Measurements from ENCODE around the gene FRMPD2. TPM values are rescaled to one million over a fixed set of nuclear protein-coding genes. Genes with fewer than 3 reads are reported as not detected.
"Not testable (repeated sequence)": the region's sequence is repeated elsewhere in the genome, so short reads cannot be mapped to it uniquely, and the experiment has no call there.

The FRMPD2 gene
- total RNA-seq, 2 experiments from 2014 or later: not detected

- DNase-seq; CTCF ChIA-PET; ATAC-seq; H3K4me3 Mint-ChIP-seq; H3K36me3 Mint-ChIP-seq; H3K4me1 Mint-ChIP-seq; H3K27me3 Mint-ChIP-seq; H3K9me3 Mint-ChIP-seq (ENCODE audit: low read depth); H3K27ac Mint-ChIP-seq: not testable (repeated sequence)
Observed at GRCh38 chr10:48122618-48123017, 151.9 kb downstream of the FRMPD2 start.

- CTCF ChIA-PET; DNase-seq; ATAC-seq; H3K4me1 Mint-ChIP-seq; H3K9me3 Mint-ChIP-seq (ENCODE audit: low read depth); H3K27me3 Mint-ChIP-seq; H3K4me3 Mint-ChIP-seq; H3K27ac Mint-ChIP-seq; H3K36me3 Mint-ChIP-seq: not testable (repeated sequence)
Observed at GRCh38 chr10:48110277-48110676, 164.2 kb downstream of the FRMPD2 start.

Other genes with a start within 250 kb of the FRMPD2 start
- 100 to 1,000 TPM in 1 of 2 experiments, 10 to 100 TPM in 1; 45.6 to 111 TPM for gene MAPK8, start 32.0 kb upstream of the FRMPD2 start, total RNA-seq

All from activated CD8-positive, alpha-beta memory T cell treated with anti-CD3 and anti-CD28 coated beads, Interleukin-2, amount 10 ng/mL, durations not matched to agents 7 days and 5 days (primary cell).